Lung (tissue), 12 donors: ENCODE data around the gene APC2. TPM values are rescaled to one million over a fixed set of nuclear protein-coding genes. Genes with fewer than 3 reads are reported as not detected.

Source experiments
- ATAC-seq: fragments of 200-7000 bp; cut with Tn5 transposase; one replicate; pipeline ENCODE4 v1.9.1; 2020; ENCODE audit warnings: moderate number of reproducible peaks; ENCODE audit not compliant: insufficient read depth, low FRiP score
- DNase-seq, 3 donors: peaks; one replicate each; pipeline ENCODE4 v3.0.0-alpha.2; 2013 to 2017
- H3K27ac ChIP-seq, 2 donors: one replicate each; pipeline ENCODE4 v1.5.1; 2013; ENCODE audit warnings: mild to moderate bottlenecking in 2 of 2, moderate library complexity in 2 of 2, control low read depth in 1 of 2, inconsistent platforms in 1 of 2, low read depth in 1 of 2, low read length in 1 of 2
- H3K27me3 ChIP-seq, 3 donors: one replicate each; pipeline ENCODE4 v1.5.1; 2013; ENCODE audit warnings: low read length in 2 of 3; ENCODE audit not compliant: control insufficient read depth in 3 of 3, insufficient read depth in 3 of 3
- H3K36me3 ChIP-seq, 4 donors: one replicate each; pipeline ENCODE4 v1.5.1; 2013; ENCODE audit warnings: low read length in 4 of 4, mild to moderate bottlenecking in 1 of 4, moderate library complexity in 1 of 4; ENCODE audit not compliant: control insufficient read depth in 4 of 4, insufficient read depth in 4 of 4
- H3K4me1 ChIP-seq, 5 donors: one replicate each; pipeline ENCODE4 v1.5.1; 2013; ENCODE audit warnings: low read length in 5 of 5, mild to moderate bottlenecking in 2 of 5, moderate library complexity in 1 of 5; ENCODE audit not compliant: control insufficient read depth in 5 of 5, insufficient read depth in 5 of 5
- H3K4me3 ChIP-seq: one replicate; pipeline ENCODE4 v1.5.1; 2013; ENCODE audit warnings: mild to moderate bottlenecking, control low read depth, moderate library complexity
- H3K9ac ChIP-seq, 2 donors: one replicate each; pipeline ENCODE4 v1.5.1; 2013; ENCODE audit warnings: low read length in 2 of 2, control low read depth in 1 of 2; ENCODE audit not compliant: insufficient read depth in 1 of 2
- H3K9me3 ChIP-seq, 4 donors: one replicate each; pipeline ENCODE4 v1.5.1; 2013; ENCODE audit warnings: low read length in 3 of 4, mild to moderate bottlenecking in 1 of 4, moderate library complexity in 1 of 4; ENCODE audit not compliant: control insufficient read depth in 4 of 4, insufficient read depth in 3 of 4
- CTCF ChIP-seq: IDR thresholded peaks from 2 replicates; pipeline ENCODE4 v1.5.1; 2012; ENCODE audit warnings: mild to moderate bottlenecking; ENCODE audit errors: control extremely low read depth, extremely low read depth
- WGBS, 2 donors: extraction: QIAGEN DNeasy Blood & Tissue Kit; methylation state at CpG; one replicate each; pipeline ENCODE4 v1.1.7; 2013; 5-methylcytosine and 5-hydroxymethylcytosine counted together
- polyA plus RNA-seq, 2 donors: library from polyadenylated mRNA; stranded (reverse); fragments of 200-250 nt; gene quantifications; one replicate each; pipeline ENCODE4 v1.2.1, GENCODE V29; 2013
- total RNA-seq, 2 donors: library from RNA; depleted of rRNA in 1 of 2; stranded (reverse); fragments of >200 nt in 1 of 2; gene quantifications; one replicate each; pipeline ENCODE4 v1.2.1, GENCODE V29; 2014 to 2021
- donor health status: control.
- donor health status: control.
- donor health status: Bipolar disorder and iron deficiency.
- donor health status: healthy.
- donor health status: DM: yes; HTN: yes; CAD: no.

The APC2 gene
- total and polyA plus RNA-seq, 4 donors = 0.01 to 0.37 (median 0.10) TPM

- Histone ChIP-seq H3K27ac (no peak overlapping the region), H3K36me3 (peaks cover 5 to 79% (median 28%) of the 10 kb centered on the region in 4 donors)
These were observed 21.1 kb upstream of the APC2 start for GRCh38 chr19:1428738-1429391.

GRCh38 chr19:1429750-1430149 is 20.2 kb upstream of the APC2 start:
- no peaks in the 10 kb centered on the region for H3K4me1 ChIP-seq
- DNase-seq = no peak
- no peak overlapping the region for H3K27ac ChIP-seq
- H3K9me3 ChIP-seq = no peaks in the 10 kb centered on the region
- ATAC-seq = no peak
- no peak for TF ChIP-seq CTCF
- no peaks in the 10 kb centered on the region for H3K27me3 ChIP-seq
- 81 to 86% methylated on average over 14 of the region's 14 CpGs for WGBS, 2 donors
- no peak overlapping the region for H3K9ac ChIP-seq
- peaks cover 3 to 79% (median 28%) of the 10 kb centered on the region in 4 donors for H3K36me3 ChIP-seq
- no peak overlapping the region for H3K4me3 ChIP-seq

More at GRCh38 chr19:1428738-1429391, 21.1 kb upstream of the APC2 start:
- Histone ChIP-seq H3K9me3 (no peaks in the 10 kb centered on the region), H3K4me3 (no peak overlapping the region), H3K9ac (no peak overlapping the region), H3K4me1 (no peaks in the 10 kb centered on the region), H3K27me3 (no peaks in the 10 kb centered on the region)
- TF ChIP-seq CTCF = no peak
- DNase-seq = no peak
- 92 to 93% methylated on average over 41 of the region's 41 CpGs for WGBS, 2 donors
- ATAC-seq = no peak

GRCh38 chr19:1430246-1430645 is 19.7 kb upstream of the APC2 start:
- no peak overlapping the region for H3K9ac ChIP-seq
- no peak overlapping the region for H3K4me3 ChIP-seq
- peaks cover 3 to 76% (median 24%) of the 10 kb centered on the region in 4 donors for H3K36me3 ChIP-seq
- no peak overlapping the region for H3K27ac ChIP-seq
- no peaks in the 10 kb centered on the region for H3K4me1 ChIP-seq
- 90 to 91% methylated on average over 14 of the region's 14 CpGs for WGBS, 2 donors
- H3K9me3 ChIP-seq = no peaks in the 10 kb centered on the region
- no peak for DNase-seq
- TF ChIP-seq CTCF = no peak
- no peak for ATAC-seq
- no peaks in the 10 kb centered on the region for H3K27me3 ChIP-seq
